NCI-H82 (cell line): Measurements from ENCODE around the gene MRTFA.
"Not testable (repeated sequence)": the region's sequence is repeated elsewhere in the genome, so short reads cannot be mapped to it uniquely, and the experiment has no call there.

Experiments
- DNase-seq: peaks from one replicate; lab custom pipeline; 2025; lab: John Stamatoyannopoulos, UW

The MRTFA gene

GRCh38 chr22:40636380-40637182 lies at the start of gene MRTFA:
TSS of gene MRTFA (minus strand) at chr22:40636719.
- DNase-seq, result peak; percentile 99

DNA sequence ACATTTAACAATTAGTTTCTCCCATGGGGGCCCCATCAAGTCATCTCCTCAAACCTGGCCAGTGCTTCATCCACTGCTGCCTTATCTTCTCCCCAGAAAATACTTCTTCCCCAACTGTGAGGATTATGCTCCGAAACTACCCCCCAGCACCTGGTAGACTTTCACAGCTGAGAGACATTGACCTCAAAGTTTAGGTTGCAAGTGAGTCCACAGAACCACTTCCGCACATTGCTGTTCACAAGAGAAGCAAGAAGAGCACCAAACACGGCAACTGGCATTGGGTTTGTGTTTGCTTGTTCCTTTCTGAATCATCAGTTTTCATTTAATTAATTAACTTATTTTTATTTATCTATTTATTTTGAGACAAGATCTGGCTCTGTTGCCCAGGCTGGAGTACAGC lies 48.9 kb upstream of the MRTFA start:
- no peak for DNase-seq

GRCh38 chr22:40684728-40685127 lies 48.2 kb upstream of the MRTFA start:
- DNase-seq, result peak; percentile 94

- no peak for DNase-seq
Measured at GRCh38 chr22:40681451-40681850, 44.9 kb upstream of the MRTFA start.

DNA sequence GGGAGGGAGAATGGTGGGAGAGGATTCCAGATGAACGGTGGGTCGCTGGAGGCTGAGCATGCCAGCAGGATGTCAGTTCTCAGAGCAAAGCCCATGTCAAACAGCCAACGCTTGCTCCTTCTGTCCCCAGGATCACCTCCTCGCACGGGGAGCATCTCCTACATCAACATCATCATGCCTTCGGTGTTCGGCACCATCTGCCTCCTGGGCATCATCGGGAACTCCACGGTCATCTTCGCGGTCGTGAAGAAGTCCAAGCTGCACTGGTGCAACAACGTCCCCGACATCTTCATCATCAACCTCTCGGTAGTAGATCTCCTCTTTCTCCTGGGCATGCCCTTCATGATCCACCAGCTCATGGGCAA lies 44.3 kb upstream of the MRTFA start:
- DNase-seq, result no peak

GRCh38 chr22:40679964-40680818 lies 43.7 kb upstream of the MRTFA start:
- peak; percentile 90 for DNase-seq

- peak; percentile 24 for DNase-seq
Measured at GRCh38 chr22:40679249-40679963, 42.9 kb upstream of the MRTFA start, which contains the start of gene MCHR1. TSS of gene MCHR1 (plus strand) at chr22:40679484. CDS start at chr22:40679653, 169 bp downstream.

GRCh38 chr22:40678493-40679248 lies 42.2 kb upstream of the MRTFA start:
- DNase-seq, result peak; percentile 10

DNA sequence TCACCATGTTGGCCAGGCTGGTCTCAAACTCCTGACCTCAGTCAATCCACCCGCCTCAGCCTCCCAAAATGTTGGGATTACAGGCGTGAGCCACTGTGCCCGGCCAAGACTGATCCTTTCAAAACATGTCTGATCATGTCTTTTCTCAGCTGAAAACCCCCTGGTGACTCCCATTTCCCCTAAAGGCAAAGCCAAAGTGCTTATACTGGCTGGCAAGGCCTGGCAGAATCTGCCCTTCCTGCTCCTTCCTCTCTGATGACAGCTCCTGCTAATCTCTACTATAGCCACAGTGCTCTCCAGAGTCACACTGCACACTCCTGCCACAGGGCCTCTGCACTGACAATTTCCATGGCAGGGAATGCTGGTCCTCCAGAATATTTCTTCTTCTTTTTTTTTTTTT lies 40.1 kb upstream of the MRTFA start:
- DNase-seq, result no peak

DNA sequence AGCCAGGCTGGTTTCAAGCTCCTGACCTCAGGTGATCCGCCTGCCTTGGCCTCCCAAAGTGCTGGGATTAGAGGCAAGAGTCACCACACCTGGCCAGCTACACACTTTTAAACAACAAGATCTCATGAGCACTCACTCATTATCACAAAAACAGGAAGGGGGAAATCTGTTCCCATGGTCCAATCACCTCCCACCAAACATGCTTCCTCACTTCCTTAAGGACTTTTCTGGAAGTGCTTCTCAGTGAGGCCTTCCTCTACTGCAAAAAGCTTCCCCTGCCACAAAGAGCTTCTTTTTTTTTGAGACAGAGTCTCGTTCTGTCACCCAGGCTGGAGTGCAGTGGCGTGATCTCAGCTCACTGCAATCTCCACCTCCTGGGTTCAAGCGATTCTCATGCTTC lies 39.6 kb upstream of the MRTFA start:
- DNase-seq, result not testable (repeated sequence)

- no peak for DNase-seq
Measured at GRCh38 chr22:40674274-40674673, 37.8 kb upstream of the MRTFA start.

- no peak for DNase-seq
Measured at GRCh38 chr22:40673017-40673416, 36.5 kb upstream of the MRTFA start.

DNA sequence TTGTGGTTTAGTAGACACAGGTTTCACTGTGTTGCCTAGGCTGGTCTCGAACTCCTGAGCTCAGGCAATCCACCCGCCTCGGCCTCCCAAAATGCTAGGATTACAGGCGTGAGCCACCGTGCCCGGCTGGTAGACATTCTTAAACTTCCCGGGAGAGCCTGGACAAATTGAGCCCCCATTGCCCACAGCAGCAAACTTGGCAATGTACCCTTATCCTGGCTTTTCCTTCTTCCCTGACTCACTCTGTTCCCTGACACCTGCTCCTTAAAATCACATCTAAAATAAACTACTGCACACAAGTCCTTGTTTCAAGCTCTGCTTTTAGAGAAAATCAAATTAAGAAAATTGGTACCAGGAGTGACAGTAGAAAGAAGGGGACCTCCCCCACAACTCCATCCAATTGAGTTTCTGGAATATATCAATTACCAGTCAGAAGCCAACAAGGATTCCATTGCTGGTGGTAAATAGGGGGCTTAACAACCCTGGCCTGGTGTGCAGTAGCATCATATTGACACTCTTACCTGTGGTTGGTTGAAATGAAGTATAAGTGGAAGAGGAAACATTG lies 35.4 kb upstream of the MRTFA start:
- no peak for DNase-seq

- no peak for DNase-seq
Measured at GRCh38 chr22:40671369-40671768, 34.9 kb upstream of the MRTFA start.

DNA sequence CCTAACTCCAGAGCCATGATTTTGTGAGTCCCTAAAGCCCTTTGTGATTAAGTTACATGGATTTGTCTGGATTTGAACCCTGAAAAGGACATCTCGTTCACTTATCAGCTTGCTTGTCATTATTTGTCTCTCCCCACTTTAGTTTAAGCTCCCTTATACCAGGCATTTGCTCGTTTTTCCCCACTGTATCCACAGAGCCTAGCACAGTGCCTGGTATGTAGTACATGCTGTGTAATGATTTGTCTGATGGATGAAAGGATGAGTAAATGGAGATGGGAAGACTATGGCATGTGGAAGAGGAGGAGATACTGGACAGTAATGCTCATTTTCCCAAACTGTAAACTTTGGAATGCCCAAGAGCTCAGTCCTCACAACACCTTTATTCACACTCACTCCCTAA lies 33.5 kb upstream of the MRTFA start:
- DNase-seq, result no peak

- no peak for DNase-seq
Measured at GRCh38 chr22:40668611-40669411, 32.3 kb upstream of the MRTFA start.

- DNase-seq, result peak; percentile 60
Measured at GRCh38 chr22:40666151-40666848, 29.8 kb upstream of the MRTFA start.

DNA sequence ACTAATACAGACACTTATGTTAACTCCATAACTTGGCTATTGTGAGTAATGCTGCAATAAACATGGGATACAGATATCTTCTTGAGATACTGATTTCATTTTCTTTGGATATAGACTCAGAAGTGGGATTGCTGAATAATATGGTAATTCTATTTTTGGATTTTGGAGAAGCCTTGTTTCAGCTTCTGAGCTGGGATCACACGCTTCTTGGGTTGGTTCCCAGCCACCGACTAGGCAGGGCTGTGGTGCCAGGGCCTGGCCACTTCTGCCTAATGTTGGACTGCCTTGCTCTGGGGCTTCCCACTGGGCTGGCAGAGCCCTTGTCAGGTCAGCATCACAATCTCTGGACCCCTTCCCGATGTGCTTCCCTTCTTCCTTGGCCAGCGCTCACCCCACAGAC lies 28.8 kb upstream of the MRTFA start:
- DNase-seq, result no peak

DNA sequence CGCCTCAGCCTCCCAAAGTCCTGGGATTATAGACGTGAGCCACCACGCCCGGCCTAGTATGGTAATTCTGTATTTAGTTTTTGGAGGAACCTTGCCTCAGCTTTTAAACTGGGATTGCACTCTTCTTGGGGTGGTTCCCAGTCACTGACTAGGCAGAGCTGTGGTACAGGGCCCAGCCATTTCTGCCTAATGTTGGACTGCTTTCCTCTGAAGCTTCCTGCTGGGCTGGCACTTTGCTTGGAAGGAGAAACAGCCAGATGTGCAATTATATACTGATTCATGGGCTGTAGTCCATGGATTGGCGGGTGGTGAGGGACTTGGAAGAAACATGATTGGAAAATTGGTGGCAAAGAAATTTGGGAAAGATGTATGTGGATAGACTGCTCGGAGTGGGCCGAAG lies 25.2 kb upstream of the MRTFA start:
- no peak for DNase-seq

DNA sequence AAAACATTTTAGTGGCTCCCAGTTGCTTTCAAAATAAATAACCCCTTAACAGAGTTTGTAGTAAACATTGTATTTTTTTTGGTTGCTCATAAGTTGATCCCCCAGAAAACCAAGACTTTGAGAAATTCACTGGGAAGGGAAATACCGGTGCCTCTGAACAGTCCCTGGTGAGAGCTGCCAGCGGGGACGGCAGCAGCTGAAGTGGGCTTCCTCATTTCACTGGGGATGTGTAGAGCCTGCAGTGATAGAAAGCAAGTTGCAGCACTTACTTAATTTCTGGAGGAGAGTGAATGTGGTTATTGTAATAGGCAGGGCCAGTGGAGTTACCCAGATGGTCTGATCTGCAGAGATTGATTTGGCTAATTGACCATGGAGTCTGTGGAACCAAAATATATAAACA lies 24.2 kb upstream of the MRTFA start:
- DNase-seq, result no peak
